ENCODE data around the gene FRMD3.

Gene FRMD3

DNA sequence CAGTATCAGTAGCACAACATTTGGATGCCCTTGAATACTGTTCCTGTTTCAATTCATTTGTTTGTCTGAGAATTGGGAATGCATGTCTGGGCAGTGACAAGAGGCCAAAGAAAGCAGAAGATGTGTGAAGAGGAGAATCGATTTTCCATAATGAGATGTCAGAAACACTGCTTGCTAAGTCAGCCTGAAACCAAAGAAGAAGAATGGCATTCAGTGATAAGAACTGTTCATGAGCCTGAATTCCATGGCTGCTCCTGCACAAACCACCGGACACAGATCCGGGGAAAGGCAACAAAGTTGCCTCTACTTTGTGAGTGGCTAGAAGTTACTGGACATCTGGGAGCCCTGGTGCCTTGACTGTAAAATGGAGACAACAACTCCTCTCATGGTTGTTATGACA lies 268.1 kb downstream of the FRMD3 start:
- no peak for FAIRE-seq

DNA sequence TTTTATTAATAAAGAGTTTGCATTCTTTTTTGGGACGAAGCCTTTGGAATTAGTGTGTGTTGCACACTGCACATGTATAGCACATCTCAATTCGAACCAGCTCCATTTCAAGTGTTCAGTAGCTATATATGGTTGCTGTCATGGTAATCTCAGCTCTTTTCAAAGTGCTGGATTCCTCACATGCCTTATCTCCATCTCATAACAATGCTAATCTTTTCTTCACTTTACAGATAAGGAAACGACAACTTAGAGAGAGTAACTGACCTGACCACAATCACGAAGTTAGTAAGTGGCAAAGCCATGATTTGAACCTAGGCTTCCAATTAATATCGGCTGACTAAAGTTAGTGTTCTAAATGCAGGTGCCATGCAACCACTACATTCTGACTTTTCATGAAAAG lies 270.5 kb downstream of the FRMD3 start:
- no peak for FAIRE-seq

DNA sequence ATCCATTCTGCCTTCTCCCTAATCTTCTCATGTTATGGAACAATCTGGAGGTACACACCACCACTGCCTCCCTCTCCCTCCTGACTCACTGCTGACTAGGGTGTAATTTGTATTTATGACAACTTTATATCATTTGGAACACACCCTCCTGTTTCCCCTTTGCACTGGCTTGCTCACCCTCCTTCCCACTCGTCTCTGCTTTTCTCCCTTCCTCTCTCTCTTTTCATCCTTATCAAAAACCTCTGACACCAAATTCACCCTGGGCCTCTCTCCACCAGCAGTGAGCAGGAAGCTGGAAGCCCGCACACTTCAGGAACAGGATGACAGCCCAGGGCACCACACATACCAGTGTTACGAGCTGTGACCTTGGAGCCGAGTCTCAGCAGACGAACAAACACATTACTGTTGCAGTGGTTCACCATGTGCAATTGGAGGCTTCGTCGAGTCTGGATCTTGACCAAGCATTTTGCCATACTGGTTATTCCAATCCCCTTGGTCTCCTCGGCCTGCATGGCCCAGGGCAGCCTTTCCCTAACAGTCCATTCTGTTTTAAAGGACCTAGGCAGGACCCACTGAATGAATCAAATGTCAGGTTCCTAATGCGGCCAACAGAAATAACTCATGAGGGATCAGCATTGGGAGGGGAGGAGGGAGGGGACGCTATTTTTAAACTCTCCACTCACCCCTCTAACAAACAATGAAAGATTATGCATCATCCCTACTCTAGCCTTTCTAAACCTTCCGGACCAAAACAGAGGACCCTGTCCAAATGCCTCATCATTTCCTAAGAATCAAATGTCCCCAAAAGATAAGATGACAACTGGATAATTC lies 271.3 kb downstream of the FRMD3 start:
- FAIRE-seq, result no peak

DNA sequence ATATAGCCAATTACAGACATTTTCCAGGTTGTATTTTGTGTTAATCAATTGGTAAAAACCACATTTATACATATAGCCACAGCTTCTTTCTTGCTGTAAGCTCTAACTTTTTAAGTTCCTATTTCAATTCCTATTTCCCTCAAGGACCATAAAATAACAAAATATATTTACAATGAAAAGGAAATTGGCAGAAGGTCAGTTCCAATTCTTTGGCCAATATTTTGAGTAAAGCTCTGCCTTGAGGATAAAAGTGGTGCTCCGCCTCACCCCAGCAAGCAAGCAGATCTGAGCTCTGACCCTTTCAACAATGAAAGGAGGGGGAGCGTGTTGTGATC lies 271.9 kb downstream of the FRMD3 start:
- FAIRE-seq, result no peak

DNA sequence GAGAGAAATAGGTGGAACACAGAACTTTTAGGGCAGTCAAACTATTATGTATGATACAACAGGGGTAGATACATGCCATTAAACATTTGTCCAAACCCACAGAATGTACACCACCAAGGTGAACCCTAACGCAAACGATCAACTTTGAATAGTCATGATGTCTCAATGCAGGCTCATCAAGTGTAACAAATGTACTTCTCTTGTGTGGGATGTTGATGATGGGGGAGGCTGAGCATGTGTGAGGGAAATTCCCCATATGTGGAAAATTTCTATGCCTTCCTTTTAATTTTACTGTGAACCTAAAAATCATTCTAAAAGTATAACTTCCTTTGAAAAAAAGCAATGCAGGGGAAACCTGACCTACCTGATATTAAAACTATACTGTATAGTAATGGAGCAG lies 273.9 kb downstream of the FRMD3 start:
- FAIRE-seq, result no peak

DNA sequence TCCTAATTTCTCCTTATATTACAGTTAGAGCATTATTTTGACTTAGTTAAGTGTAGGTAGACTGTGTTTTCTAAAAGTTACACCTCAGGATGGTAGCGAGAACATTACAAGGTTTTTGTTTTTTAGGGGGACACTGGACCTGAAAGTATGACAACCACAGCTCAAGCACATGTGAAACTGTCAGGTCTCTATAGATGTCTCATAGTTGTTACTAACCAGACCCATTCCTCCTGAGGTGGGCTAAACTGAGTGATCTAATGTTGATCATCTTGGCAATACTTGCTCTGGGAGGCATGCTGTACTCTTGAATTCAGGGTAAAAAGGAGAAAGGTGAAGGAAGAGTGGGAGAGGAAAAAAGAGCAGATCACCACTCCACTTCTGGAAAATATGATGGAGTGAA lies 278.6 kb downstream of the FRMD3 start:
- FAIRE-seq, result no peak

DNA sequence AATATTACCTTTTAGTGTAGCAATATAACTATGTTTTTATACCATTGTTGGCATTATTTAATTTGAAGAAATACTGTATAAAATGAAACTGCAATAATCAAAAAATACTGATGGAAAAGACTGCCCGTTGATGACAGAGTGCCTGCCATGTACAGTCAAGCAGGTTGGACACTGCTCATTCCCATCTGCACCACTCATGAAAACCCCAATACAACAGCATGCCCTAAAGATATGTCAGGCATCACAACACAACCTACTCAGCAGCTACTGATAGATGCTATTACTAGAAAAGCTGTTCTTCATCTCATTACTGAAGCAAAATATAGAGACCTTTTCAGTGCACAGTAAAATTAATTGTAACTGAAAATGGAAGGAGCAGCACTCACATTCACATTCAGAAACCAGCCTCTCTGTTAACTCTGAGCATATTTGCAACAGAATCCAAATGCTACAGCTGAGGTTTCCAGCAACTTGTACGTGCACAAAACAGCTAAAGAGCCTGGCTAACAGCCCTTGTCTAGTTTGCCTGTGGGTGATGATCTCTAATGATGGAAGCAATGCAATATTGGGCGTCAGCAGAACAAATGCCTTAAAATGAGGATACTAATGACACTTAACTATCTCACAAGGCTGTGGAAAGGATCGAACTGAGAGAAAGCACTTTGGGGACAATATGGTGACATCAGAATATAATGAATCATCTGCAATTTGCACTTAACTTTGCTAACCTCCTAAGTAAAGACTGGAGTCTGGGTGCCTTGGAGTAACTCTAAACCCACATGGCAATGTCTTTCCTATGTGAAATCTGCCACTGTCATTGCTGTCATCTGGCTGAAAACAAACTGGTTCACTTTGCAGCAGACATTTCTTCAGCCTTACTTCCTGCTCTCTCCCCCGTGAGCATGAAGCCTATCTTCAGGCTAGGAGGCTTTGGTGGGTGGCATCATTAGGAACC lies 280.0 kb downstream of the FRMD3 start:
- FAIRE-seq, result no peak

DNA sequence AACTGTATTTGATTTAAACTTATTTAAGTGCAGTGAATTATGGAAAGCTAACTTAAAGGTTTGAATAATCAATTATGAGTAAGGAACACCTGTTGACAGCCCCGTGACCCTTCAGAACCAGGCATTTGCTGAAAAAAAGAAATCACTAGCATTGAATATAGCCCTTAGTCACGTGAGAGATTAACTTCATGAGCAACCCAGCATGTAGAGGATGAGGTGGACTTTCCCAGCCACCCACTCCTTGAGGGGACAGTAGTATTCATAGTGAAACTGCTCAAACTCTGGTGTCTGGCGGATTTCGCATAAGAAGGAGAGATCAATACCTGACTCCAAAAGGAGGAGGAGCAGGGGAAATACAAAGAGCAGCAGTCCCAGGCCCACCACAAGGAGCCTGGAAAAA lies 290.5 kb downstream of the FRMD3 start:
- FAIRE-seq, result no peak

DNA sequence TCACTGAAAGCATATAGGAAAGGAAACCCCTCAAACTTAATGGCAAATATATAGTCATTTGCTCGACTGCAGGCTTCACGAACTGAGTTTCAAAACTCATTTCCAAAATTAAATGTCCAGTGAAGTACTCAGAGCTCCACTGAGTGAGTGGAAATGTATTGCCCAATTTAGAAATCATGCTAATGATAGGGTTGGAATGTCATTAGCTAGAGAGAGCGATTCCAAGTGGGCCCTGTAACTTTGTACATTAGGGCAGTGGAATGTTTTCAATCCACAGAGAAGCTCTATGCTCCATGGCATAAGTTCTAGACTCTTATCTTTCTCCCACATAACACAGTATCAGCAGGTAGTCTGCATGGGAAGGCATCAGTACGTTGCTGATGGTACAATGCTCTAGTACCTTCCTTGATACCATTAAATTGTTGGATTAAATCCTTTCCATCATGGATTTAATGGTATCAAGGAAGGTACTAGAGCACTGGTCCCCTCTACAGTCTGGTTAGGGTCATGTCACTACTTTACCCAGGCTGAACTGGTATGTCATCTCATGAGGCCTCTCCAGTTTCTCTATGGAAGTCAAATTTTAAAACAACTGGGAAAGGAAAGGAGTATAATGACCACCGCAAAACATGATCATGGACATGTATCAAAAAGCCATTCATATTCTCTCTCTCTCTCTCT lies 292.1 kb downstream of the FRMD3 start:
- FAIRE-seq, result no peak

DNA sequence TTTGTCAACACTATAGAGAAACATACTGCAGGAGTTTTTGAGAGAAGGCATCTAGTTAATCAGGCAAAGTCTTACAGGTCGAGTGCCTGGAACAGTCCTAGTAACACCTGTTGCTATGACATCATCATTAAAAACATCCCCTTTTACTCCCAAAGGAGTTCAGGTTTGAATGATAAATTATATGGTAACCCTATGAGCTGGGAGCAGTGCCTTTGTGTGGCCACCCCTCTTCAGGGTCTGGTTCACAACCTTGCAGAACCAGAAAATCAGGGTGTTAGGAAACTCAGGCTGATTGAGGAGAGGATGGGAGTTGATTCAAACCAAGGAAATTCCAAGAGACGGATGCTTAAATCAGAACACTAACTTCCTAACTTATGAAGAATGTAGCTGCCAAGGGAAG lies 296.1 kb downstream of the FRMD3 start:
- FAIRE-seq, result no peak

DNA sequence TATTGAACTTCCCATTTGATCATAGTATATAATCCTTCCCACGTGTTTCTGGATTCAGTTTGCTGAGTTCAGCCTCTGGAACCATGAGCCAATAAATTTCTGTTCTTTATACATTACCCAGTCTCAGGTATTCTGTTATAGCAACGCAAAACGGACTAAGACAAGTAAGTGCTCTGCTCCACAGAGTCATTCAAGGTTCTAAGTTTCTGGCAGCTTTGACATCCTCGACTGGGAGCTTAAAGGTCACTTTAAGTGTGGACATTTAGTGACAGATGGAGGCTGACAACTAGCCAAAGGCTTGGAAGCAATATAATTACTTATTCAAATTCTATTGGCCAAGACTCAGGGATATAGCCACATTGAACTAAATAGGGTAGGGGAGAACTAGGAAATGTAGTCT lies 297.5 kb downstream of the FRMD3 start:
- FAIRE-seq, result no peak

DNA sequence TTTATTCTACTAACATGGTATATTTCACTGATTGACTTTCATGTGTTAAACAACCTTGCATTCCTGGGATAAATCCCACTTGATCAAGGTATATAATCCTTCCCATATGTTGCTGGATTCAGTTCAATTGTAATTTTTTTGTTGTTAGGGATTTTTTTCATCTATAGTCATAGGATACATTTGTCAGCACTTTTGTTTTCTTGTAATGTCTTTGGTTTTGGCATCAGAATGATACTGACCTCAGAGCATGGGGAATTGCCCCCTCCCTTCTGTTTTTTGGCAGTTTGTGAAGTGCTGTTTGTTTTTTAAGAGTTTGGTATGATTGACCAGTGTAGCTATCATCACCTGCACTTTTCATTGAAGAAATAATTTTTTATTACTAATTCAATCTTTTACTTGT lies 298.5 kb downstream of the FRMD3 start:
- FAIRE-seq, result no peak

DNA sequence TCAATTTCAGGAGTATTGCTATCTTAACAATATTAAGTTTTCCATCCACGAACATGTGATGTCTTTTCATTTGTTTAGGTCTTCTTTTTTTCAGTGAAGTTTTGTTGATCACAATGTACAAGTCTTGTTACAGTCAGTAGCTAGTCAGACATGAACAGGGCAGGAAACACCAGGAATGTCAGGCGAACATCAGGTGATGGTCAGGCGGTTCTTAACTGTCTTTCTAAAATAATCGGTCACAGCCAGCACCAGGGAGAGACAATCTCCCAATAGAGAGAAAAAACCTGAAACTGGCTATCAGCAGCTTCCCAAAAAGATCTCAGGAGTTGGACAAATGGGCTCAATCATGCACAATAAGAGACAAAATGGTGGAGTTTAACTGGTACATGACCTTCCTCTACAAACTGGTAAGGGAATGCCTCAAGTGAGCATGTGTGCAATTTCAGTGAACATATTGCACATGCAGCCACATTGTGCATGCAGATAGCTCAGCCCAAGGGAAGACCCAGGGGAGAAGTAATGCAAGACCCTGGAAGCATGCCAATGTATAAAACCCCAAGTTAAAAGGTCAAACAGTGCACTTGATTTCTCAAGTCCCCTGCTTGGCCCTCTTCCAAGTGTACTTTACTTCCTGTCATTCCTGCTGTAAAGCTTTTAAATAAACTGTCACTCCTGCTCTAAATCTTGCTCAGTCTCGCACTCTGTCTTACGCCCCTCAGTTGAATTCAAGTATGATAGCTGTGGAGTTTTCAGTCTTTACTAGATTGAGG lies 299.1 kb downstream of the FRMD3 start:
- FAIRE-seq, result no peak

DNA sequence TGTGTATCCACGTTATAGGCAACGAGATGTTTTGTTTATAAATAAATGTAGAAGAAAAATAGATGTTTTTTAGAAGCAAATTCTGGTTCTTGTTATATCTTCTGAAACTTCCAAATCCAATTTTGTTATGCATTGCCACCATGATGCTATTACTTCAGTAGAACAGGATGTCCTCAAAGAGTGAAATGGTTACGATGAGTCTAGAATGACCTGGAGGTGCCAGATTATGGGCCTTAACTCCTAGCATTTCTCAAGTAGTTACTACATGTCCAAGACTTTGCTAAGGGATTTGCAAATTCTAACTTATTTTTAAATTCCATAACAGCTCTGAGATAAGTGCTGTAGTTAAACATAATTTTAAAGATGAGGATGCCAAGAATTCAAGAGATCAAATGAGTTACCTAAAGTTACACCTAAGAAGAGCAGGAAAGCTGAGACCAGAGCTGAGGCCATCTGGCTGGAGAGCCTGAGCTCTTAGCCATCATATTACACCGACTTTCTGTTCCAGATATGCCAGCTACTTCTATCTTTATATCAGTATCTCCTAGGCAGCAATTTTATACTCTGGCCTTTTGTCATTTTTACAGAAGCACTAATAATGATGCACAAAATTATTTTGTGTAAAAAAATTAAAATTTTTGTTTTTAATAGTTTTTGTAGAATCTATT lies 302.0 kb downstream of the FRMD3 start:
- no peak for FAIRE-seq

DNA sequence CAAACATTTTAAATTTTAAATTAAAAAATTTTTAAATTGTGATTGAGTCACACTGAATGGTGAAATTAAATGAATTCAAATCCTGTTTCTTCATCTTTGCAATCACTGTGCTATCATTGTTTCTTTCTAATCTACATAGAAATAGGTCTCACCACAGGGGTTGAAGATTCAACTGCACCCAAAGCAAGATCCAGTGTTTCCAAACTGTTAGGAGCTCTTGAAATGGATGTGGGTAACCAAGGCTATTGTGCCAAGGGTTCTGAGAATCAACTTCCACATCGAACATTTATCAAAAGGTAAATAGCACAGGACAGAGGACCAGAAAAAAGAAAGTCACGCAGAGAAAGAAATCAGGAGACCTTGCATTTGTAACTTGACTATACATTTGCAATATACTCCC lies 302.7 kb downstream of the FRMD3 start:
- no peak for FAIRE-seq

DNA sequence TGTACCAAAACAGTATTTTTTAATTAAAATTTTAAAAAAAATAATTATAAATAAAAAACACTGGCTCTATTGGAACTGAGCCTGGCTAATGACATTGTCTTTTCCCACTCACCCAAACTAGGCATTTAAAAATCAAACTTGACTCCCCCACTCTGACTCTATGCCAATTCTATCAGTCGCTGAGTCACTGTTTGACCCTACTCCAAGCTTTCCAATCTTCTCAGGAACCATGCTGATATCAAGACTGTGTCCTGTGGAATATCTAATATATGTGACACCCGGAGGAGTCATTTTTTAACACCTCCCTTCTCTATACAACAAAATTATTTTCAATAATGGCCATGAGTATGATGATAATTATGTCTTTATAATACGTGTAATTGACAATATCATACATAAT lies 303.7 kb downstream of the FRMD3 start:
- FAIRE-seq, result no peak

DNA sequence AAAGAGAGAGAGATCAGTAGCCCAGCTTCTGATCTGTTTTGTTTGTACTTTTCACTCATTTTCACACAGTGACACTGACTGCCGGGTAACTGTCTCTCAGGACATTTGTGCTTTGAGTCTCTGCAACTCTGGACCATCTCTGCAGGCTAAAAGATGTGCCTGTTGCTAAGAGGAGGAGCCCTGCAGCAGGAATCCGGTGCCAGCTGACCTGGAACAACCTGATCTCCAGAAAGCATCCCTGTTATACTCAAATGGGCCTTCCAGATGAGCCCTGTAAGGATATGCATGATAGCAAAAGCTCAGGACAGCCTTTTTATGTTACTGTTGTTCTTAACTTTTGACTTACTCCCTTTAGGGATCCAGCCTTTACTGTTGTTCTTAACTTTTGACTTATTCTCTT lies 304.6 kb downstream of the FRMD3 start:
- FAIRE-seq, result no peak

DNA sequence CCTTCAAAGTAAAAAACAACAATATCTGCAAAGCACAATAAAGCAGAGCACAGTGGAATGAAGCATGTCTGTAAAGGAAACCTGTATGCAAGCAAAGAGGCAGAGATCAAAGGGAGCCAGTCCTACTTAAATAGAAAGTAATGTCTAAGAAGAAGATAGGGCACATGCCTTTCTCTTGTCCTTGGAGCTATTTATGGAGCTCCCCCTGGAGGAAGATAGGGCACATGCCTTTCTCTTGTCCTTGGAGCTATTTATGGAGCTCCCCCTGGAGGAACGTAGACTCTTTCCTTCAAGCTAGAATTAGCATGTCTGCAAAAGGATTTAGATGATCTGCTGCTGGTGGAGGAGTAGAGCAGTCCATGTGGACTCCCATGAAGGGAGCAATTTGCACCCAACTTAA lies 307.2 kb downstream of the FRMD3 start:
- no peak for FAIRE-seq

DNA sequence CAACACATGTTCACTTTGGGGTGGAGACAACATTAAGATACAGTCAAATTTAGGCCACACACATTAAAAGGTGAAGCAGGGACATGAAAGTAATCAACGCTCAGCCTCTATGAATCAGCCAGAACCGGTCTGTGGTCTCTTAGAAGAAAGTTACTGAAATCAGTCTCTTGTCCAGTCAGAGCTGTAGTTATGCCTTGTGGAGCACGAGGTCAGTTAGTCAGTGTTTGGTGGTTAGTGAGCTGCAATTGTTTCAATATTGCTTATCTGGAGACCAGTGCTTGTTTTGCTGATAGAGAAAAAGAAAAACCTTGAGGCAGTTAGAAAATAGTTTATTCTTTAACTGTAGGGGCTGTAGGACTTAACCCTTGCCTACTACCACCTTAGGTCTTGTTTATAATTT lies 317.5 kb downstream of the FRMD3 start:
- no peak for FAIRE-seq

DNA sequence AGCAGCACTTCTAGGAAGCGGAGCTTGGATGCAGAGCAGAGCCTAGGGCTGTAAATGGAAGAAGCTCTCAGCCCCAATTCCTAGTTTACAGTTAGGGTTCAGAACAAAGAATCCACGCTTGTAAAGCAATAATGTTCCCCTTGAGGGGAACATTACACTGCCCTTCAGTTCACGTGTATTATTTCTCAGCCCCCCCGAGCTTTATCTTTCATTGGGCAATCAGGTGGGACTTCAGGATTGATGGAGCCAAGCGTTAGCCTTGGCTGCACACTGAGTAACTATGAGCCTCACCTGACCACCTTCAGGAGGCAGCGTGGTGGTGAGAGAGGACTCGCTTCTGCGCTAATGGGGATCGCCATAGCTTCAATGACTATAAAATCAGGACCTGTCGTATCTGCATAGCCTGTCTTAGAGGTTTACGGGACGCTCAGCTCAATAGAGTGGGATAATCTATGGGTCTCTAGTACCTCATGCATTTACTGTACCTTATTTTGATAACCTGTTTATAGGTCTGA lies 318.2 kb downstream of the FRMD3 start:
- FAIRE-seq, result no peak

DNA sequence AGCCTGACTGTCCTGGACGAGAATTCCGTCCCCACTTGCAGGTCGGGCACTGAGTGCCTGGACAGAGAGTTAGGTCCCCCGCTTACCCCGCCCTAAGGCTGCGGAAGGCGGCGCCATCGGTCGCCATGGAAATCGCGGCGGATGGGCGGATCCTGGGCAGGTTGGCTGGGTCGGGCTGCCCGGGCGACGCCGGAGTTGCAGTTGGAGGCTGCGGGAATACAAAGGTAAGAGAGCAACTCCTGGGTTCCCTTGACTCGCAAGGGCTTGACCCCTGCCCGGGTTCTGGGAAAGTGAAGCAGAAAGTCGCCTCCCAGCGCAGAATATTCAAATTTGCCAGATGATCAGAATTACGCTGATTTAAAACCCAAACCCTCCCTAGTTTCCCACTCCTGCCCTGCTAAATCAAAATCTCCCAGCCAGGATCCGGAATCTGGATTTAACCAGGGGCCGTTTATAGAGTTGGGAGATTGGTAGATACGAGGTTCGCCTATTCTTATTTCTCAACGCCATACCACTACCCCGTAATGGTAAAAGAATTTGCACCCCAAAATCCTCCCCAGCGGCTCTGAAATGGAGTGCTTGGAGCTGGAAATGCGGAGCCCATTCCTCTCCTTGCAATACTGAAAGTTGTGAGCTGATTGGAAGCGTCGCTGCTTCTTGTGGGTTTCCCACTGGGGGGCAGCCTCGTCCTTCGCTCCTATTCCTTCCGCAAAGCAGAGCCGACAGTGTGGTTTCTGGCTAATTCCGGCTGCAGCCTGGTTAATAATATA lies 318.9 kb downstream of the FRMD3 start:
- FAIRE-seq, result no peak

All from TTC549 (cell line).